Esophagus squamous epithelium (tissue), 5 donors: Measurements from ENCODE around the gene AEBP1. TPM values are rescaled to one million over a fixed set of nuclear protein-coding genes. Genes with fewer than 3 reads are reported as not detected.
A peak's percentile ranks its signal among the peaks of the same experiment; 100 is the strongest.

Experiments
- DNase-seq: peaks from one replicate; lab custom pipeline; 2025; lab: John Stamatoyannopoulos, UW
- H3K27ac ChIP-seq, 4 donors: fragments of 200-600 bp; sonication (generic); one replicate each; pipeline ENCODE4 v1.5.1; 2016 to 2019; ENCODE audit warnings: mild to moderate bottlenecking in 1 of 4
- H3K27me3 ChIP-seq, 4 donors: fragments of 200-600 bp; sonication (generic); 1 replicate in 3 of 4; 2 replicates in 1 of 4; pipeline versions ENCODE4 v1.5.1 to v1.6.0; 2017 to 2021; ENCODE audit warnings: antibody characterized with exemption in 1 of 4
- H3K36me3 ChIP-seq, 3 donors: fragments of 200-600 bp; sonication (generic); one replicate each; pipeline ENCODE4 v1.5.1; 2016 to 2019
- H3K4me1 ChIP-seq, 3 donors: fragments of 200-600 bp; sonication (generic); one replicate each; pipeline ENCODE4 v1.5.1; 2017 to 2019
- H3K4me3 ChIP-seq, 4 donors: fragments of 200-600 bp; sonication (generic); 1 replicate in 3 of 4; 2 replicates in 1 of 4; pipeline ENCODE4 v1.5.1; 2016 to 2019; ENCODE audit warnings: mild to moderate bottlenecking in 2 of 4, moderate library complexity in 1 of 4
- H3K9me3 ChIP-seq, 3 donors: fragments of 200-600 bp; sonication (generic); one replicate each; pipeline ENCODE4 v1.5.1; 2016 to 2019
- POLR2A ChIP-seq, 4 donors: fragments of 450-650 bp; IDR thresholded peaks; one replicate each; pipeline ENCODE4 v1.6.1; 2017; ENCODE audit warnings: antibody characterized with exemption in 4 of 4, mild to moderate bottlenecking in 4 of 4, moderate library complexity in 3 of 4
- WGBS, 2 donors: methylation state at CpG; one replicate each; pipeline ENCODE4 v1.1.5; 2018; 5-methylcytosine and 5-hydroxymethylcytosine counted together
- intact Hi-C: fragments of 100-400 bp; cut with DNase I; formaldehyde crosslinking; loops from one replicate; pipeline ENCODE4 v1.15.0; 2022
- total RNA-seq, 4 donors: library from RNA; depleted of rRNA; stranded (reverse); fragments of >200 nt; gene quantifications; one replicate each; pipeline ENCODE4 v1.1.0, GENCODE V29; 2016
- TF ChIP-seq, protein P1 (sequence below), 6 experiments: fragments of 450-650 bp in 4 of 6; fragments of 200-600 bp in 2 of 6; sonication (generic) in 2 of 6; IDR thresholded peaks; one replicate each; pipeline ENCODE4 v1.5.1; 2016 to 2019; ENCODE audit warnings: antibody characterized with exemption in 6 of 6, mild to moderate bottlenecking in 4 of 6, moderate library complexity in 4 of 6
- donor health status: DM: yes; HTN: yes; CAD: no.

AEBP1 gene
- total RNA-seq: 10 to 100 TPM in 2 of 4 donors, 1 to 10 TPM in 2; 4.6 to 83.9 (median 25.2) TPM

DNA sequence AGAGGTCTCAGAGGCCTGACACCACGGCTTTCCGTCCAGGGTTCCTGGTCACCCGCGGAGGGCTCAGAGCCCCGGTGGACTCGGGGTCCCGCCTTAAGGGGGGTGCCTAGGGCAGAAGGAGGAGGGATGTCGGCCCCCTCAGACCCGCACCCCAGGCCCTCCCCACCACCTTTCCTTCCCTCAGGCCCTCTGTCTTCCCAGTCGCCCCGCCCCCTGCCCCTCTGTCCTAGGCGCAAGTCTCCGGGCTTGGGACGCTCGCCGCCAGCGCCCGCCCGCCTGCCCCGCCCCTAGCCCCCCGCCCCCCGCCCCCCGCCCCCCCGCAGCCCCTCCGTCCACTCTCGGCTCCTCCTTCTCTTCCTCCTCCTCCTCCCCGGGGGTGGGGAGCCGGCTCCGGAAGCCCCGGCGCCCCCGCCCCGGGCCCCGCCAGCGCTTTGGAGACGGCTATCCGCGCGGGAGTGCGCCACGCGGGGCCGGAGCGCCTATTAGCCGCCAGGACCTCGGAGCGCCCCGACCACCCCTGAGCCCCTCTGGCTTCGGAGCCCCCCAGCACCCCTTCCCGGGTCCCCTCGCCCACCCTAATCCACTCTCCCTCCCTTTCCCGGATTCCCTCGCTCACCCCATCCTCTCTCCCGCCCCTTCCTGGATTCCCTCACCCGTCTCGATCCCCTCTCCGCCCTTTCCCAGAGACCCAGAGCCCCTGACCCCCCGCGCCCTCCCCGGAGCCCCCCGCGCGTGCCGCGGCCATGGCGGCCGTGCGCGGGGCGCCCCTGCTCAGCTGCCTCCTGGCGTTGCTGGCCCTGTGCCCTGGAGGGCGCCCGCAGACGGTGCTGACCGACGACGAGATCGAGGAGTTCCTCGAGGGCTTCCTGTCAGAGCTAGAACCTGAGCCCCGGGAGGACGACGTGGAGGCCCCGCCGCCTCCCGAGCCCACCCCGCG is at the start of gene AEBP1:
TSS of gene AEBP1 (plus strand) at position 423 of the 937 bp plus-strand sequence. CDS start at position 744, 321 bp downstream.
- Histone ChIP-seq H3K27ac (peak within 1 kb of the TSS; percentile 74 to 92 (median 88)), H3K4me1 (peaks cover 11 to 86% (median 63%) of the 10 kb centered on the region in 3 donors), H3K27me3 (peaks cover 0 to 28% (median 0%) of the 10 kb centered on the region in 4 donors), H3K9me3 (no peaks in the 10 kb centered on the region), H3K4me3 (peak within 1 kb of the TSS; percentile 28 to 67 (median 54)), H3K36me3 (peaks cover 0 to 25% (median 0%) of the 10 kb centered on the region in 3 donors)
- peak in 1 of 4 donors; percentile 33 for TF ChIP-seq POLR2A (IDR thresholded peaks at IDR 0.05)
- TF ChIP-seq, protein P1, sequence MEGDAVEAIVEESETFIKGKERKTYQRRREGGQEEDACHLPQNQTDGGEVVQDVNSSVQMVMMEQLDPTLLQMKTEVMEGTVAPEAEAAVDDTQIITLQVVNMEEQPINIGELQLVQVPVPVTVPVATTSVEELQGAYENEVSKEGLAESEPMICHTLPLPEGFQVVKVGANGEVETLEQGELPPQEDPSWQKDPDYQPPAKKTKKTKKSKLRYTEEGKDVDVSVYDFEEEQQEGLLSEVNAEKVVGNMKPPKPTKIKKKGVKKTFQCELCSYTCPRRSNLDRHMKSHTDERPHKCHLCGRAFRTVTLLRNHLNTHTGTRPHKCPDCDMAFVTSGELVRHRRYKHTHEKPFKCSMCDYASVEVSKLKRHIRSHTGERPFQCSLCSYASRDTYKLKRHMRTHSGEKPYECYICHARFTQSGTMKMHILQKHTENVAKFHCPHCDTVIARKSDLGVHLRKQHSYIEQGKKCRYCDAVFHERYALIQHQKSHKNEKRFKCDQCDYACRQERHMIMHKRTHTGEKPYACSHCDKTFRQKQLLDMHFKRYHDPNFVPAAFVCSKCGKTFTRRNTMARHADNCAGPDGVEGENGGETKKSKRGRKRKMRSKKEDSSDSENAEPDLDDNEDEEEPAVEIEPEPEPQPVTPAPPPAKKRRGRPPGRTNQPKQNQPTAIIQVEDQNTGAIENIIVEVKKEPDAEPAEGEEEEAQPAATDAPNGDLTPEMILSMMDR (IDR thresholded peaks at IDR 0.05): no peak
- WGBS, 2 donors: 48% methylated on average over 5 of the region's 87 CpGs; no CpG with 5 or more reads in 1 of the 2 donors
- DNase-seq: no peak
- intact Hi-C loops: no loop called here

DNA sequence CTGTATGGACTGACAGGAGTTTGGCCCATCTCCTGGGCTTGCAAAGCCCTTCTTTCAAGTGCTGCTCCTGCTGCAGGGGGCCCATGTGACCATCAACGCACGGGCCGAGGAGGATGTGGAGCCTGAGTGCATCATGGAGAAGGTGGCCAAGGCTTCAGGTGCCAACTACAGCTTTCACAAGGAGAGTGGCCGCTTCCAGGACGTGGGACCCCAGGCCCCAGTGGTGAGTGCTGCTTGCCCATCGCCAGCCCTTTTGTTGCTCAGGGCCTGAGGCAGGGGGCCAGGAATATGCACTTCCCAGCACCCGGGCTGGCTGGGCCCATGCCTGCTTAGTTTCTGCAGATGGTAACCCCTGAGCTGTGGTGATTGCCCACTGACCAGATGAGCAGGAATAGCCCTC is 47.5 kb upstream of the AEBP1 start:
- H3K9me3 ChIP-seq: no peaks in the 10 kb centered on the region

DNA sequence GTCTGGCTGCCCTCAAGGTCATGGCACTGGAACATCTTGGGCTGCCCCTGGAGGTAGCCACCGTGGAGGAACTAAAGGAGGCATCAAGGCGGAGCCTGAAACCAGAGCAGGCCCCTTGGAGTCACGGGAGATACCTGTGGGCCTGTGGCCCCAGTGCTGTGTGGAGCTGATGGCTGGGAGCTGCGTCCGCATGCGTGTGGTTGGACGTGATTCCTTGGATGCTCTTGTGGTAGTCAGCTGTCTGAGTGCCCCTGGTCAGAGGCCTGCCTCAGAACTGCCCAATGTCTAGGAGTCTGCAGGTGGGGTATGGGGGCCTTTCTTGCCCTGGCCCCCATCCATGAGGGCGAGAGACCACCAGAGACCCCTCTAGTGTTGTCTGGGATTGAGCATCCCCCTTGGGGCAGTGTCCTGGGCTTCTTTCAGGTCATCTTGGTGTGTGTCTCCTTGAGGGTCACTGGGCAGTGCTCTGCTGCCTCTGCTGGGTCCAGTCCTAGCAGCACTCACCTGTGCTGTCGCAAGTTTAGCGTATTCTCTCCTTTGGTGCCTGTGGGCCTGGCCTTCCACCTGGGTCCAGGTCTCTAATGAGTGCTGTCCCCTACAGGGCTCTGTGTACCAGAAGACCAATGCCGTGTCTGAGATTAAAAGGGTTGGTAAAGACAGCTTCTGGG is 46.8 kb upstream of the AEBP1 start:
- H3K36me3 ChIP-seq: peaks cover 47 to 100% (median 70%) of the 10 kb centered on the region in 3 donors
- H3K9me3 ChIP-seq: no peaks in the 10 kb centered on the region
- no peak for DNase-seq
- TF ChIP-seq, protein P1 (IDR thresholded peaks at IDR 0.05): no peak
- no peak for TF ChIP-seq POLR2A (IDR thresholded peaks at IDR 0.05)
- intact Hi-C loops: no loop called here
- peaks cover 8 to 44% (median 18%) of the 10 kb centered on the region in 3 donors for H3K4me1 ChIP-seq
- H3K27me3 ChIP-seq: no peaks in the 10 kb centered on the region
- WGBS, 2 donors: 92 to 95% methylated on average over 7 of the region's 11 CpGs
- peak overlapping the region; percentile 51 to 85 (median 80) for H3K27ac ChIP-seq
- no peak overlapping the region for H3K4me3 ChIP-seq

More for the DNA sequence above, 47.5 kb upstream of the AEBP1 start:
- Histone ChIP-seq H3K27me3 (no peaks in the 10 kb centered on the region), H3K36me3 (peaks cover 47 to 100% (median 67%) of the 10 kb centered on the region in 3 donors), H3K4me1 (peaks cover 8 to 50% (median 22%) of the 10 kb centered on the region in 3 donors), H3K27ac (peak overlapping the region in 2 of 4 donors; percentile 84 to 85), H3K4me3 (no peak overlapping the region)
- TF ChIP-seq, protein P1 (IDR thresholded peaks at IDR 0.05): no peak
- no peak for TF ChIP-seq POLR2A (IDR thresholded peaks at IDR 0.05)
- DNase-seq: no peak
- WGBS, 2 donors: 98 to 100% methylated on average over 1 to 5 of the region's 7 CpGs
- intact Hi-C loops: no loop called here

DNA sequence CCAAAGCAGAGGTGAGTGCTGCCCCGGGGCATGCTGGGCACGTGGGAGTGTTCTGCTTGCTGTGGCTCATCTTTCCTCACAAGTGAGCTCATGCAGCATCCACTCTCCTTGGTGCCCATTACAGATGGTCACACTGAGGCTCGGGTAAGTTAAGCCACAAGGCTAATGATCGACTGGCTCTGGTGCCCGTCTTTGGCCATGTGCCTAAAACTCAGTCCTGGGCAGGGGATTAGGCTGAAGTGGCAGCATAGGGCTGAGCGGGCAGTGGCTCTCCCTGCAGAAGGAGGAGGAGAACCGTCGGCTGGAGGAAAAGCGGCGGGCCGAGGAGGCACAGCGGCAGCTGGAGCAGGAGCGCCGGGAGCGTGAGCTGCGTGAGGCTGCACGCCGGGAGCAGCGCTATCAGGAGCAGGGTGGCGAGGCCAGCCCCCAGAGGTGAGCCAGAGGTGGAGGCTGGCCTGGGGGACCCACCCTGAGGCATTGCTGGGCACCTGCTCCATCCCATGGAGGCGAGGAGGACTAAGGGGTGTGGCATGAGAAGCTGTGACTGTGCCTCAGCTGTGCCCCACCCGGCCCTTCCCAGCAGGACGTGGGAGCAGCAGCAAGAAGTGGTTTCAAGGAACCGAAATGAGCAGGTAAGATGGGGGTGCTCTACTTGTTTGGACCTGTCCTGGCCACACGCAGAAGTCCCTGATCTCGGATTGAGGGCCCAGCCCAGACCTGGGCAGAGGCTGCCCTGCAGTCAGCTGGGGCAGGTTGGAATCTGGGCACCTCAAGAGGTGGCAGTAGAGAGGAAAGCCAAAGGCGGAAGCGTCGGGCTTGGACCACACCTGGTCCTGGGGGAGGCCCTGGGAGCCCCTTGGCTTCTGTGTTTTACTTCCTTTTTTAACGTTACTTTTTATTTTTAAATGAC is 46.0 kb upstream of the AEBP1 start:
- intact Hi-C loops: no loop called here
- 65 to 70% methylated on average over 17 to 20 of the region's 30 CpGs for WGBS, 2 donors
- Histone ChIP-seq H3K4me3 (no peak overlapping the region), H3K36me3 (peaks cover 47 to 99% (median 70%) of the 10 kb centered on the region in 3 donors), H3K4me1 (peaks cover 8 to 40% (median 17%) of the 10 kb centered on the region in 3 donors), H3K27me3 (no peaks in the 10 kb centered on the region), H3K9me3 (no peaks in the 10 kb centered on the region), H3K27ac (peak overlapping the region; percentile 51 to 85 (median 80))
- DNase-seq: no peak
- TF ChIP-seq POLR2A (IDR thresholded peaks at IDR 0.05): no peak
- TF ChIP-seq, protein P1 (IDR thresholded peaks at IDR 0.05): peak in 1 of 6 experiments; percentile 38
